ENCODE results near the gene ZAR1L.

Gene ZAR1L

GRCh38 chr13:32316501-32316900 is 1.3 kb upstream of the ZAR1L start:
- Histone ChIP-seq H3K4me3 (ENCODE audit: low read length) (no peak overlapping the region), H3K4me1 (ENCODE audit: control insufficient read depth, insufficient read depth, low read length) (no peaks in the 10 kb centered on the region), H3K27me3 (ENCODE audit: control insufficient read depth, insufficient read depth, low read length) (no peaks in the 10 kb centered on the region), H3K27ac (ENCODE audit: low read depth, low read length) (no peak overlapping the region), H3K36me3 (ENCODE audit: control insufficient read depth, insufficient read depth, low read length) (no peaks in the 10 kb centered on the region), H3K9ac (ENCODE audit: low read length) (no peak overlapping the region)

DNA sequence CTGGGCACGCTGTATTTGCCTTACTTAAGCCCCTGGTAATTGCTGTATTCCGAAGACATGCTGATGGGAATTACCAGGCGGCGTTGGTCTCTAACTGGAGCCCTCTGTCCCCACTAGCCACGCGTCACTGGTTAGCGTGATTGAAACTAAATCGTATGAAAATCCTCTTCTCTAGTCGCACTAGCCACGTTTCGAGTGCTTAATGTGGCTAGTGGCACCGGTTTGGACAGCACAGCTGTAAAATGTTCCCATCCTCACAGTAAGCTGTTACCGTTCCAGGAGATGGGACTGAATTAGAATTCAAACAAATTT is 821 bp upstream of the ZAR1L start:
- Histone ChIP-seq H3K4me3 (ENCODE audit: low read length) (peak overlapping the region; percentile 85), H3K27ac (ENCODE audit: low read depth, low read length) (peak overlapping the region; percentile 64), H3K9ac (ENCODE audit: low read length) (peak overlapping the region; percentile 13), H3K4me1 (ENCODE audit: control insufficient read depth, insufficient read depth, low read length) (no peaks in the 10 kb centered on the region), H3K27me3 (ENCODE audit: control insufficient read depth, insufficient read depth, low read length) (no peaks in the 10 kb centered on the region), H3K36me3 (ENCODE audit: control insufficient read depth, insufficient read depth, low read length) (no peaks in the 10 kb centered on the region)

GRCh38 chr13:32314271-32315237 is 609 bp downstream of the ZAR1L start:
- peak overlapping the region; percentile 85 for H3K4me3 ChIP-seq (ENCODE audit: low read length)
- no peaks in the 10 kb centered on the region for H3K36me3 ChIP-seq (ENCODE audit: control insufficient read depth, insufficient read depth, low read length)
- H3K27ac ChIP-seq (ENCODE audit: low read depth, low read length), result peak overlapping the region; percentile 92
- H3K9ac ChIP-seq (ENCODE audit: low read length), result peak overlapping the region; percentile 66
- H3K27me3 ChIP-seq (ENCODE audit: control insufficient read depth, insufficient read depth, low read length), result no peaks in the 10 kb centered on the region
- H3K4me1 ChIP-seq (ENCODE audit: control insufficient read depth, insufficient read depth, low read length), result peaks cover 2% of the 10 kb centered on the region

DNA sequence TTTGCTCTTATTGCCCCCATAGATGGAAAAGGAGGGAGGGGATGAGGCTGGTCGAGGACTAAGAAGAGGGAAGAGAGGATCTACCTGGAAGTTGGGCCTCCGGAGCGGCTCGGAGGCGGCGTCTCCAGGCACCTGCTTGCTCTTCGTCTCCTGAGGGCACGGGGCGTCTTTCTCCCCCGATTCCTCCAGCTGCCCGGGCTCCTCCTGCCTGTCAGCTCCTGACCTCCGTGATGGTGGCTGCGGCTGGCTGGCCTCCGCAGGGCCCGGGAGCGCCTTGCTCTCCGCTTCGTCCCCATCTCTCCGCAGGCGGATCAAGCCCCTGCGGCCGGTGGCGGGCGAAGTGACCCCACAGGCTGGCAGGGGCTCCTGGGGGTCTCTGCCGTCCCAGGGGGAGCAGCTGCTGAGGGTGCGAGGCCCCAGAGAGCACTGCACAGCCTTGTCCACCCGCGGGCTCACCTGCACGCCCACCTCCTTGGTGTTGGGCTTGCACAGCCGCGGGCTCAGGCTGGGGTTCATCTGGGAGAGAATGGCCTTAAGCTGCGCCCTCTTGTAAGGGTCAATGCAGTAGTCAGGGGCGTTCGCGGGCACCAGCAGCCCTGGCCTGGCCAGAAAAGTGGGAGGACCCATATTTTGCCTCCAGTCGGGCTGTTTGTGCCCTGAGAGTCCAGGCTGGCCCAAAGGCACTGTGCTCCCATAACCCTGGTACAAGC is 3.8 kb downstream of the ZAR1L start:
- no peaks in the 10 kb centered on the region for H3K36me3 ChIP-seq (ENCODE audit: control insufficient read depth, insufficient read depth, low read length)
- H3K4me1 ChIP-seq (ENCODE audit: control insufficient read depth, insufficient read depth, low read length), result peaks cover 4% of the 10 kb centered on the region
- H3K27me3 ChIP-seq (ENCODE audit: control insufficient read depth, insufficient read depth, low read length), result no peaks in the 10 kb centered on the region
- no peak overlapping the region for H3K9ac ChIP-seq (ENCODE audit: low read length)
- H3K4me3 ChIP-seq (ENCODE audit: low read length), result no peak overlapping the region
- H3K27ac ChIP-seq (ENCODE audit: low read depth, low read length), result no peak overlapping the region

DNA sequence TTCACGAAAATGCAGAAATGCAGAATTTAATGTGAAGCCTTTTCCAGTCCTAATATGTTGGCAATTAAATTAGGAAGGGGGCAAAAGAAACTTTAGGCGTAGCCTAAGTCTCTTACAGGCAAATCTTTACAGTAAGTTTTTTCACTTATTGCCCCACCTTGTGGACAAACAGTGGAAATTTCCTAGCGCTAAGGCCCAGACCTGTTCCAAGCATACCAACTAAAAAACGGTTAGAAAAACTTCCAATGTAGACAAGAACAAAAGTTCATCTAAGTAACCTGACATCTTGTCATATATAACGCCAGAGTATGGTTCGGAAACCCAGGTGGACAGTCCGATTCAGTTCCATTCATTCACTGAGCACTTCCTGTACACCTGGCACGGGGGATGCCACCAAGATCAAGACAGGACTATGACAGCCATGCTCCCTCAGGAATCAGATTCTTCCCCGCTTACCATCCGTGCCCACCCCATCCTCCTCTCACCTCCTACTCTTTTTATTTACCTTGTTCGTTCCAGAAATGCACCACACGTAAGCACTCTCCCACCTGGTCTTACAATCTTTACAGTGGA is 4.9 kb downstream of the ZAR1L start:
- peak overlapping the region; percentile 40 for H3K4me3 ChIP-seq (ENCODE audit: low read length)
- H3K4me1 ChIP-seq (ENCODE audit: control insufficient read depth, insufficient read depth, low read length), result peaks cover 4% of the 10 kb centered on the region
- no peaks in the 10 kb centered on the region for H3K36me3 ChIP-seq (ENCODE audit: control insufficient read depth, insufficient read depth, low read length)
- no peaks in the 10 kb centered on the region for H3K27me3 ChIP-seq (ENCODE audit: control insufficient read depth, insufficient read depth, low read length)
- H3K9ac ChIP-seq (ENCODE audit: low read length), result no peak overlapping the region
- peak overlapping the region; percentile 41 for H3K27ac ChIP-seq (ENCODE audit: low read depth, low read length)

GRCh38 chr13:32309312-32310133 is 5.6 kb downstream of the ZAR1L start:
- peak overlapping the region; percentile 40 for H3K4me3 ChIP-seq (ENCODE audit: low read length)
- H3K36me3 ChIP-seq (ENCODE audit: control insufficient read depth, insufficient read depth, low read length), result no peaks in the 10 kb centered on the region
- H3K4me1 ChIP-seq (ENCODE audit: control insufficient read depth, insufficient read depth, low read length), result peaks cover 4% of the 10 kb centered on the region
- H3K27me3 ChIP-seq (ENCODE audit: control insufficient read depth, insufficient read depth, low read length), result no peaks in the 10 kb centered on the region
- H3K27ac ChIP-seq (ENCODE audit: low read depth, low read length), result peak overlapping the region; percentile 41
- H3K9ac ChIP-seq (ENCODE audit: low read length), result no peak overlapping the region

- H3K9ac ChIP-seq (ENCODE audit: low read length), result no peak overlapping the region
- H3K27ac ChIP-seq (ENCODE audit: low read depth, low read length), result no peak overlapping the region
Measured at GRCh38 chr13:32305646-32306045, 9.5 kb downstream of the ZAR1L start.

GRCh38 chr13:32302461-32302860 is 12.7 kb downstream of the ZAR1L start:
- Histone ChIP-seq H3K4me3 (ENCODE audit: low read length) (no peak overlapping the region), H3K27ac (ENCODE audit: low read depth, low read length) (no peak overlapping the region), H3K4me1 (ENCODE audit: control insufficient read depth, insufficient read depth, low read length) (no peaks in the 10 kb centered on the region), H3K36me3 (ENCODE audit: control insufficient read depth, insufficient read depth, low read length) (no peaks in the 10 kb centered on the region), H3K9ac (ENCODE audit: low read length) (no peak overlapping the region), H3K27me3 (ENCODE audit: control insufficient read depth, insufficient read depth, low read length) (no peaks in the 10 kb centered on the region)

More at GRCh38 chr13:32305646-32306045, 9.5 kb downstream of the ZAR1L start:
- Histone ChIP-seq H3K36me3 (ENCODE audit: control insufficient read depth, insufficient read depth, low read length) (no peaks in the 10 kb centered on the region), H3K27me3 (ENCODE audit: control insufficient read depth, insufficient read depth, low read length) (no peaks in the 10 kb centered on the region), H3K4me3 (ENCODE audit: low read length) (no peak overlapping the region), H3K4me1 (ENCODE audit: control insufficient read depth, insufficient read depth, low read length) (peaks cover 4% of the 10 kb centered on the region)

DNA sequence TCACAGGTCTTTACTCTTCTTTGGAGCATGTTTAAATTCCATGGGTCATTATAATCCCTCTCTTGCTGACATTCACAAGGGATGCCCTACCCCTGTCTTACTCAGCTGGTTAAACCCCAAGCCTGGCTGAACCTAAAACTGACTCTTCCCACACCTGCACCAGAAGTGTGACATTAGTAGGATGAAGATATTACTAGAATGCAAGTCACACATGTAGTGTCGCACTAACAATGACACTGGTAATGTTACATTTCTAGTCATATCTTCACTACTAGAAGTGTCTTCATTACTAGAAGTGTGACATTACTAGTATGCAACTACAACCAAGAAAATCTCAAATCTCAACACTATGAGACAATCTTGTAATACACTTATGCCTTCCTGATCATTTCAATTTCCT is 14.2 kb downstream of the ZAR1L start:
- no peak overlapping the region for H3K9ac ChIP-seq (ENCODE audit: low read length)
- H3K4me1 ChIP-seq (ENCODE audit: control insufficient read depth, insufficient read depth, low read length), result no peaks in the 10 kb centered on the region
- H3K27me3 ChIP-seq (ENCODE audit: control insufficient read depth, insufficient read depth, low read length), result no peaks in the 10 kb centered on the region
- no peaks in the 10 kb centered on the region for H3K36me3 ChIP-seq (ENCODE audit: control insufficient read depth, insufficient read depth, low read length)
- H3K27ac ChIP-seq (ENCODE audit: low read depth, low read length), result no peak overlapping the region
- H3K4me3 ChIP-seq (ENCODE audit: low read length), result no peak overlapping the region

GRCh38 chr13:32300406-32300805 is 14.8 kb downstream of the ZAR1L start:
- Histone ChIP-seq H3K27me3 (ENCODE audit: control insufficient read depth, insufficient read depth, low read length) (no peaks in the 10 kb centered on the region), H3K4me1 (ENCODE audit: control insufficient read depth, insufficient read depth, low read length) (no peaks in the 10 kb centered on the region), H3K9ac (ENCODE audit: low read length) (no peak overlapping the region), H3K4me3 (ENCODE audit: low read length) (no peak overlapping the region), H3K27ac (ENCODE audit: low read depth, low read length) (no peak overlapping the region), H3K36me3 (ENCODE audit: control insufficient read depth, insufficient read depth, low read length) (no peaks in the 10 kb centered on the region)

- Histone ChIP-seq H3K27me3 (ENCODE audit: control insufficient read depth, insufficient read depth, low read length) (no peaks in the 10 kb centered on the region), H3K27ac (ENCODE audit: low read depth, low read length) (no peak overlapping the region), H3K4me1 (ENCODE audit: control insufficient read depth, insufficient read depth, low read length) (no peaks in the 10 kb centered on the region), H3K9ac (ENCODE audit: low read length) (no peak overlapping the region), H3K4me3 (ENCODE audit: low read length) (no peak overlapping the region), H3K36me3 (ENCODE audit: control insufficient read depth, insufficient read depth, low read length) (no peaks in the 10 kb centered on the region)
Measured at GRCh38 chr13:32299893-32300292, 15.3 kb downstream of the ZAR1L start.

GRCh38 chr13:32298695-32299094 is 16.5 kb downstream of the ZAR1L start:
- H3K4me3 ChIP-seq (ENCODE audit: low read length), result no peak overlapping the region
- no peaks in the 10 kb centered on the region for H3K36me3 ChIP-seq (ENCODE audit: control insufficient read depth, insufficient read depth, low read length)
- no peaks in the 10 kb centered on the region for H3K4me1 ChIP-seq (ENCODE audit: control insufficient read depth, insufficient read depth, low read length)
- H3K27me3 ChIP-seq (ENCODE audit: control insufficient read depth, insufficient read depth, low read length), result no peaks in the 10 kb centered on the region
- H3K9ac ChIP-seq (ENCODE audit: low read length), result no peak overlapping the region
- H3K27ac ChIP-seq (ENCODE audit: low read depth, low read length), result no peak overlapping the region
